ENCODE measurements around the gene CCDC24. TPM values are rescaled to one million over a fixed set of nuclear protein-coding genes. Genes with fewer than 3 reads are reported as not detected.

CCDC24 gene
- total RNA-seq, 1 experiment from 2014 or later: 11.8 TPM

DNA sequence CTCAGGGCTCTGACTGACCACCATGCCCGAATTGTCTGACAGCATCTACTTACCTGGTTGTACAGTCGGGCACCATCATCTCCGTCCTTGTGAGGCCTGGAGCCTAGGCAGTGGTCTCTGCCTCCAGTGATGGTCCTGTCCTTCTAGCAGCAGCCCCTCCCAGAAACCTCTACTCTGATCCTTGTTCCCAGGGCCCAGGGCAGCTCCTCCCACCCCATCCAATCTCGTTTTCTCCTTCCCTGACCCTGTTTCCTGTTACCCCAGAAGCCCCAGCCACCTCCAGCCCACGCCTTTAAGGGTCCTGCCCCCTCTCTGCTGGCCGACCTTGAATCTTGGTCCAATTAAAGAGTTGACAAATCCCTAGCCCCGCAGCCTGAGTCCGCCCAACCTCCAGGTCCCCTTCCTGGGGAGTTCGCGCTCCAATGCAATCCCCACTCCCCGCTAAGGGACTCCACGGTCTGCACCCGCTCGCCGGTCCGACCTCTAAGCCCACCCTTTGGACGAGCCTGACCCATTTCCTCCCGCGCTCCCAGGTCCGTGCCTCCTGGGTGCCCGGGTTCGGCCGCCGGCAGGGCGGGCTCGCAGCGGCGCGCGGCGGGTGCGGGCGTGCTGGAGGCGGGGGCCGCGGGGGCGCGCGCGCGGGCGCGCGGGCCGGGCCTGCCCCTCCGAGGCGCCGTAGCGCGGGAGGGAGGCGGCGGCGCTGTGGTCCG, 12.7 kb upstream of the CCDC24 start, which contains the start of gene B4GALT2:
Gene B4GALT2, plus strand, starts transcription at position 660 of the 710 bp plus-strand sequence. CDS start 1,951 bp downstream, outside the sequence.
- H2BK5ac ChIP-seq (ENCODE audit: insufficient read length, low read length): no peak within 1 kb of the TSS
- H3K27me3 Mint-ChIP-seq (ENCODE audit: low read depth): no peaks in the 10 kb centered on the region
- H2AFZ ChIP-seq (ENCODE audit: low read length): no peak within 1 kb of the TSS
- peak within 1 kb of the TSS; percentile 89 to 95 for H3K4me3 Mint-ChIP-seq
- no peaks in the 10 kb centered on the region for H3K9me3 ChIP-seq (ENCODE audit: control insufficient read depth, low read depth, low read length)
- peak within 1 kb of the TSS; percentile 34 to 96 (median 94); a peak in 6 of 7 replicates for H3K27ac Mint-ChIP-seq
- H3K23me2 ChIP-seq (ENCODE audit: insufficient read length, low read depth, low read length, poor library complexity, severe bottlenecking): peaks cover 23% of the 10 kb centered on the region
- H2BK20ac ChIP-seq (ENCODE audit: low read depth, low read length, poor library complexity, severe bottlenecking): no peak within 1 kb of the TSS
- peaks cover 8% of the 10 kb centered on the region; the same call in 1 of the 2 replicates for H3K4me1 ChIP-seq (ENCODE audit: insufficient read depth, low read length)
- WGBS (ENCODE audit: extremely low coverage, insufficient read length, low lambda C conversion rate): no CpG with 5 or more reads among the region's 54 CpGs
- no peak within 1 kb of the TSS for H2BK120ac ChIP-seq (ENCODE audit: low read depth, low read length, poor library complexity, severe bottlenecking)
- no peak within 1 kb of the TSS for H2BK12ac ChIP-seq (ENCODE audit: insufficient read length, low read depth, low read length)
- H4K5ac ChIP-seq (ENCODE audit: insufficient read length, low read depth, low read length): no peak within 1 kb of the TSS
- H3K79me1 ChIP-seq (ENCODE audit: insufficient read depth, low read depth, low read length, poor library complexity, severe bottlenecking): peaks cover 6% of the 10 kb centered on the region
- H3K9ac ChIP-seq (ENCODE audit: extremely low read depth, insufficient read length, low read length): peak within 1 kb of the TSS; percentile 44
- no peak within 1 kb of the TSS for H3K27ac ChIP-seq (ENCODE audit: insufficient read length, low read depth, low read length)
- DNase-seq: peak; percentile 68
- H3K27me3 ChIP-seq (ENCODE audit: insufficient read depth, low read length): no peaks in the 10 kb centered on the region
- no peak within 1 kb of the TSS for H2BK15ac ChIP-seq (ENCODE audit: low read depth, low read length)
- peaks cover 22 to 49% (median 44%) of the 10 kb centered on the region in 3 experiments; a peak in 6 of 7 replicates for H3K36me3 Mint-ChIP-seq (ENCODE audit: insufficient read depth in 1 of 3, low read depth in 3 of 3)
- H3T11ph ChIP-seq (ENCODE audit: low read length): no peak within 1 kb of the TSS
- peak within 1 kb of the TSS; percentile 1 for H3K18ac ChIP-seq (ENCODE audit: insufficient read length, low read depth, low read length)
- no peak within 1 kb of the TSS for H3K23ac ChIP-seq (ENCODE audit: insufficient read length, low read depth, low read length)
- peak within 1 kb of the TSS; percentile 62 for H3K4me2 ChIP-seq (ENCODE audit: insufficient read depth, insufficient read length, low read length)
- no peak within 1 kb of the TSS for H3K56ac ChIP-seq (ENCODE audit: insufficient read length, low read depth, low read length)
- H2AK5ac ChIP-seq (ENCODE audit: insufficient read length, low read length): no peak within 1 kb of the TSS
- H3K9me3 Mint-ChIP-seq: no peaks in the 10 kb centered on the region; a peak in 1 of 5 replicates
- H3K4me1 Mint-ChIP-seq: peaks cover 31 to 36% of the 10 kb centered on the region in 2 experiments
- TF ChIP-seq CTCF (conservative IDR thresholded peaks at IDR 0.05): no peak
- no peaks in the 10 kb centered on the region for H4K20me1 ChIP-seq (ENCODE audit: control insufficient read depth, insufficient read depth, insufficient read length)
- H3K4ac ChIP-seq (ENCODE audit: low read depth, low read length): no peak within 1 kb of the TSS
- H3K79me2 ChIP-seq (ENCODE audit: insufficient read depth, low read length): peaks cover 3% of the 10 kb centered on the region; the same call in 1 of the 2 replicates
- H3K14ac ChIP-seq (ENCODE audit: insufficient read depth, low read length): peak within 1 kb of the TSS; percentile 80
- no peak within 1 kb of the TSS for H4K8ac ChIP-seq (replicated peaks; ENCODE audit: insufficient read length, low read depth, low read length)
- no peak within 1 kb of the TSS for H4K91ac ChIP-seq (ENCODE audit: insufficient read length, low read depth, low read length)

Measured in H9 (cell line).